Erythroblast (primary cell): Measurements from ENCODE around the gene GALNT10.

Source experiments
- DNase-seq, 2 experiments: peaks; one replicate each; lab custom pipeline; 2025; lab: John Stamatoyannopoulos, UW
- GATA1 ChIP-seq: IDR thresholded peaks from 2 replicates; pipeline ENCODE4 v1.6.1; 2011; ENCODE audit warnings: low read depth, mild to moderate bottlenecking, control low read depth, low read length, moderate library complexity
- POLR2A ChIP-seq: IDR thresholded peaks from 2 replicates; pipeline ENCODE4 v1.6.1; 2011; ENCODE audit warnings: mild to moderate bottlenecking, low read length

The GALNT10 gene

DNA sequence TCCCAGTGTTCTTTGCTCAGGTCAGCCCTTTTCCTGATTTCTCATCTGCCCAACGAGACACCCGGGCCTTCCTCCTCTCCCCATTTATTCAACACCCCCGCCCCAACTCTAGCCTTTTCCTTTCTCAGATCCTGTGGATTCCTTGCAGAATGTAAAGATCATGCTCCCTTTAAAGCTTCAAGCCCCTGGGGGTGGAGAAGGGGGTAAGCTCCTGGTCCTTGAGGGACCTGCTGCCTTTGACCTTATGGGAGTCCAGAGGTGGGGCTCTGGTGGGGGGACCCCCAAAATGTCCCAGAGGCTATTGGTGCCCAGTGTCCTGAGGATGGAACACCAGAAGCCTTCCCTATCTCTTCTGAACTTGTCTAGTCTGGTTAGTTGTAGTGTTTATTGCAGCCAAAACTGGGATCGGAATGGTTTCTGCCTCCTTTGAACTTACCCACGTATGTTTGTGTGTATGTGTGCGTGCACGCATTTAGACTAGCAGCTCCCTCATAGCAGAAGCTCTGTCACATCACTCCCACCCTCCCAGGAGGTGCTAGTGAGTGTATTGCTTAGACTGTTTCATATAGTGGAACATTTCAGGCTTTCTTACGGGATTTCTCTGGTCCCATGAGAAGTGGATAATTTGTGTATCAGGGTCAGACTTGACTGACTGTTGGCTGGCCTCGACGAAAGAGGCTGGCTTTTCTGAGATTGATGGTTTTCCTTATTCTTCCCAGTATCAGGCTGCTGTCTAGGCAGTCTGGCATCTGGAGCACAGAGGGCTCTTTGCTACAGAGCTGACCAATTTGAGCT, 1.1 kb downstream of the GALNT10 start:
- no peak for TF ChIP-seq POLR2A
- TF ChIP-seq GATA1: no peak
- DNase-seq: peak; percentile 48 to 66

DNA sequence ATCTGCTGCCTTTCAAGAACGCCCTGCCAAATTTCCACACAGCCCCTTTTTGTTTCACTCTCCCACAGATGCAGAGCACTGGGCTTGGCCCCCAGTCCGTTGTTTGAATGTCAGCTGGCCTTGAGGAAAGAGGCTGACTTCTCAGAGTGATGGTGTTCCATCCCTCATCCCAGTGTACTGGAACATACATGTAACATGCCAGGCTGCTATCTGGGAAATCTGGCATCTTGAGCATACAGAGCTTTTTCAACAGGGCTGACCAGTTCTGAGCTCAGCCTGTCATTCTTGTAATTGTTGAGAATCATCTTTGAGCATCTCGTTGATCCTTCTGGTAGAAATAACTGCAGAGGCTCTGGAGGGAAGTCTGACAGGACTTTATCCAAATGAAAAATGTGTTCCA, 2.8 kb downstream of the GALNT10 start:
- TF ChIP-seq GATA1 (no peak), POLR2A (no peak)
- peak in 1 of 2 experiments; percentile 34 for DNase-seq

DNA sequence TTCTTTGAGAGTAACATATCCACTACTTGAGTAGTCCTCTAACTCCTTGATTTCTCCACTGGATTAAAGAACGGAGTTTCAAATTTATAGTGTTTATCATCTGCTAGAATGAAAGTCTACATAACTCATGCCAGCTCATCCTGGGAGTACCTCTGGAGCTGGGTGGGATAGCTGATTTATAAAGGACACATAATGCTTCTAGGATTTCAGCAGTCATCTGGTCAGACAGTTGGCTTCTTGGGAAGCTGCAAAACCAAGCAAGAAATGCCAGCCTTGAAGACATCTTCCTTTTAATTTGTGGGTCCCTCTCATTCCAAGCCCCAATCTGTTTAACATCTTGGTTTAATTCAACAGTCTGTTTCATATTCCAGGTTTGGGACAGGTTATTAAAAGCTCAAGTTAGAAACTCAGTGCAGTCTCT, 3.2 kb downstream of the GALNT10 start:
- TF ChIP-seq GATA1 (no peak), POLR2A (no peak)
- DNase-seq: no peak

DNA sequence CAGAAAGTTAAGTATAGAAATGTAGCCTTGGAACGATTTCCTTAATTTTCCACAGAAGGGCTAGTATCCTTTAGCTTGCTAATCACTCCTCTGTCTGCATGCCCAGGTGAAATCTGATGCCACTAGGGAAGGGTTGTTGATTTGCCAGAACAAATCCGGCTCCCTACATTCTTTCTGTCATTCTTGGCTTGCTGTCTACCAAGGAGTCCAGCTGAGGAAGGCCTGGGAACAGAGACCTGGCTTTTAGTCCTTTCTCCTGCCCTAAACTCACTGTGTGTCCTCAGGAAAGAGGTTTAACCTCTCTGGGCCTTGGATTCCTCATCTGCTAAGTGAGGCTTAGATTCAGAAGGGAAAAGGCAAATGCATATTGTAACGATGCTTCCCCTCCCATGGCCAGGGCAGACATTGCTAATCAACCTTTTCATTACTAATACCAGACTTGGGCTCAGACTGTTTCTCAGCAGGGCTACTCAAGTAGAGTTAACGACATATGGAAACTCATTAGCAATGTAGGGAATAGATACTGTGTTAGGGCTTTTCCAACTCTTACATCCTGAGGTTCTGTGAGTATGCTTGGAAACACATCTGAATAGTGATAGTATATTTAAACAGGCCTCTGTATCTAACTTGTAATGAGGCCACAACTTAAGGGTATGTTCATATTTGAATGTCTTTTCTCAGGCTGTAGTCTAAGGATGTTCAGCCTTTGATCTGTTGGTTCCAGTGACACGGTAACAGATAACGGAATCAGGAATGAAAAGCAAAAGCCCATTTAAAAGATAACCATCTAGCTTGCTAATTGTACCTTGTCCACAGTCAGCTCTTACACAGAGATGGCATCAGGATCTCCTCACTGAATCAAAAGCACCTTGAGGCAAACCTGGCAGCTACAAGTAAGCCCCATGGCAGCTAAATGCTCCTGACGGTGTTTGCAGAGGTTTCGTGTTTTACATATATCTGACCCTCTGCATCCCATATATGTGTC, 4.1 kb downstream of the GALNT10 start:
- TF ChIP-seq GATA1 (no peak), POLR2A (no peak)
- peak in 1 of 2 experiments; percentile 24 for DNase-seq

DNA sequence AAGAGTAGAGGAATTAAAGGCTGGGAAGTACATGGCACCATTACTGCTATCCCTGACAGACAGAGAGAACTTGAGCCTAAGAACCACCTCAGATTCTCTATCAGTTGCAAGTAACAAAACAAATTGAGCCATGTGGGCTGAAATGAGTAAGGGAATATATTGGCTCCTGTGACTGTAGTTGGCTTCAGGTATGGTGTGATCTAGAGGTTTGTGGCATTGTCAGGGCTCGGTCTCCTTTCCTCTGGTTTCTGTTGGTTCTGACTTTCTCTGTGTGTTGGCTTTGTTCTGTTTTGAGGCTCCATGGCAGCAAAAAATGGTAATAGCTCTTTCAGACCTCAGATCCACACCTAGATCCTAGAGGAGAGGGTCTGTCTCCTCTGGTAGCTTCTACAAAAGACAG, 5.7 kb downstream of the GALNT10 start:
- TF ChIP-seq POLR2A (no peak), GATA1 (no peak)
- peak; percentile 29 to 56 for DNase-seq

DNA sequence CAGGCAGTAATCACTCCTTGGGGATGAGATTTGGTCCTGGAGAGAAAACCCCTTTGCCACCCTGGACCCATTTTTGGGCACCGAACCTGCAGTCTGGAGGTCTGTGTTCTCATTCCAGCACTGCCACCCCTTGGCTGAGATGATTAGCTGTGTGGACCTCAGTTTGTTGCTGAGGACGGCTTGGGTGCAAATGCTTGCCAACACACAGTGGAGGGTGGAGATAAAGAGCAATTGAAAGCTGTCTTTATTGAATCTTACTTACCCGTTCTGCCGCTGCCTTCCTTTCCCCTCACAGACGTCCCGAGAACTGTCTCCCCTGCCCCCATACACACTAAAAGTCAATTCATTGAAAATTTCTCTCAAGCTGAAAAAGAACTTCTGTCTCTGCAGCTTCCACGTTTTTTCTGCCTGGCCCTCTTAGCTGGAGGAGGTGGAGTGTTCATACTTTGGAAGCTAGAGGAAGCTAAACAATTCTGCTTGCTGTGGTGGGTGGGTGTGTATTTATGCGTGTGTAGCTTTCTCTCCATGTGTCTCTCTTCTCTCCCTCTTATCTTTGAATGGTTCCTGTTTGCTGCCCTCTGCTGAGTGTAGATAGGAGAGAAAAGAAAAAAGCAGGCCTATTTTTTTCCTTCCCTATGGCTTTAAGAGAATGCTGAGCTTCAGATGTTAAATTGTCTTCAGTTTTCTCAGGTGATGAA, 6.6 kb downstream of the GALNT10 start:
- DNase-seq: peak; percentile 89 to 93
- TF ChIP-seq POLR2A (peak; percentile 54), GATA1 (peak; percentile 81)

DNA sequence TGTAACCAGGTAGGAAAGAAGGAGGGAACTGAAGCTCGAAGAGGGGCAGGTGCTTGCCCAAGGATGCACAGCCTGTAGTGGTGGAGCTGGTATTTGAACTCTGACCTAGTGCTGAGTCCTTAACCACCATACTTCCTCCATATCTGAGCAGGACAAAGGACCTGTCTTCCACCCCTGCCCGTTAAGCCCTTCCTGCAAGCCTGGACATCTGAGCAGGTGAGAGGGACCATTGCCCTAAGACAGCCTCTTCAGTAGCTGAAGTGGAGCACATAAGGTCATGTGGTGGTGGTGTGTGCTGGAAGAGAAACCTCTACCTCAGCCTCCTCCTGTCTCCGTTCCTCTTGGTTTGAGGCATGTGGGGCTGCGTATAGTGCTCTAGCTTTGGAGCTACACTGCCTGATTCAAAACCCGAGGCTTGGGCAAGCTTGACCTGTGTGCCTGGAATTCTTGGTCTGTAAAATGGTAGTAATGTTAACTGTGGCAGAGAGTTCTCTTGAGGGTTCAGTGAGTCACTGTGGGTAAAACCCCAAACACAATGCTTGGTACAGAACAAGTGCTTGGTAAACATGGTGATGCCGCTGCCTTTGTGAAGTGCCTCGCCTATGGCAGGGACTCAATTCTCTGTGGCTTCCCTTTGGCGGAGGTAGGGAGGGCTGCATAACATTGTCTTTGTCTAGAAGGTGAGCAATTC, 7.4 kb downstream of the GALNT10 start:
- TF ChIP-seq GATA1: no peak
- TF ChIP-seq POLR2A: no peak
- DNase-seq: peak in 1 of 2 experiments; percentile 47

DNA sequence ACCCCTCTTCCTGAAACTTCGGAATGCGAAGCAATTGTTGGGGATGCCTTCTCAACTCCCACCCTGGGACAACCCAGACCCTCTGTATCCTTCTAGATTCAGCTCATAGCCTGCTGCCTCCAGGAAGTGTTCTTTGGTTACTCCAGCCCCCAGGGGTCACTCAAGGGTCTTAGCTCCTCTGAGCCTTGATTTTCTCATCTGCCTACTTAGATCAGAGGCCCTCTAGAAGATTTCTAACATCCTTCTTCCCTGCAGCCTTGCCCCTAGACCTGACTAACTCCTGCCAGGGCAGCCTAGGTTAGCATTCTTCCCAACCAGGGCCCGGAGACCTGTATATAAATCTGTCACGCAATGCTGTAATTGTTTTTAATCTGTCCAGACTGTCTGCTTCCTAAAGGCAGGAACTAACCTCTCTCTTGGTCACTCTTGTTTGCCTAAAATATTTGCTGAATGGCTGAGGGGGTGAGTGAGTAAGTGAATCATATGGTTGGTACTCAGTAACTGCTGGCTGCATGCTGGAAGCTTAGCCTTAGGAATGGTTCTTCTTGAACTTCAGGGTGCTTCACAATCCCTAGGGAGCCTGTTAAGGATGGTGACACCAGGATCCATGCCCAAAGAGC, 8.2 kb downstream of the GALNT10 start:
- TF ChIP-seq POLR2A (no peak), GATA1 (no peak)
- peak in 1 of 2 experiments; percentile 53 for DNase-seq

DNA sequence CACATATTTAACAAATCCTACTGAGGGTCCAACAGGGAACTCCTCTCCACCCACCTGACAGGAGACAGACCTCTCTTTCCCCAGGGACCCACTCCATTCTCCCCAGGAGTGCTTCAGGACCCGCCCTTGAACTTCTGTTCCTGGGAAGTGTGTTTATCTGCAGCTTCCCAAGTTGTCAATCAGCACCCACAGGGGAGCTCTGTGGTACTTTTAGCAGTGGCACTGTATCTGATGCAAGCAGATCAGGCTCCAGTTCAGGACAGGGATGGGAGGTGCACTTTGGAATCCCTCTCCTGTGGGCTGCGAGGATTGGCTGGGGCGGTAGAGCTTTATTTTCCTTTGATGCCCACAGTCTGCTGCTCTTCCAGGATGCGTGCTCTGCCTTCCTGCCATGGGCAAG, 8.7 kb downstream of the GALNT10 start:
- no peak for TF ChIP-seq GATA1
- TF ChIP-seq POLR2A: no peak
- DNase-seq: peak; percentile 45 to 63

DNA sequence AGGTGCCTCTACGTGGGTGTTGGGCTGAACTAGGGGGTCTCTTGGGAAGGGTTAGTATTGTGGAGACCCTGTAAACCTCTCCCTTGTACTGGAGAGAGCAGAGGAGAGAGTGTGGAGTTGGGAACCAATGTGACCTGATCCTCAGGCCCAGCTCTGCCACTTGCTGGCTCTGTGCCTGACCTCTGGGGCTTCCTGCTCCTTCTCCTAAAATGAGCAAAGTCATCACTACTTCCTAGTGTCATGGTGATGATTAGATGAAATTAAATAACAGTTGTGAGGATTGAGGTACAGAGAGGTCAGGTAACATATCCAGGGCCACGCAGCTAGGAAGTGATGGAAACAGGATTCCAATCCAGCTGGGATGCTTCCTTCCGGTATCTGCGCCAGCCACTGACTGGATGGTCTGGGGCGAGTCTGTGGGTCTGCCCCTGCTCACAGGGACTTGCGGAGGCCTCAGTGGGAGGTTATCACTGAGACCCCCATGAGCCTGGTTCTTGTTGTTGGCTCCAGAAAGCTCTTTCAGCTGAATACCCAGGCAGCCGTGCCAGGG, 9.2 kb downstream of the GALNT10 start:
- peak; percentile 71 to 81 for DNase-seq
- no peak for TF ChIP-seq GATA1
- TF ChIP-seq POLR2A: no peak

DNA sequence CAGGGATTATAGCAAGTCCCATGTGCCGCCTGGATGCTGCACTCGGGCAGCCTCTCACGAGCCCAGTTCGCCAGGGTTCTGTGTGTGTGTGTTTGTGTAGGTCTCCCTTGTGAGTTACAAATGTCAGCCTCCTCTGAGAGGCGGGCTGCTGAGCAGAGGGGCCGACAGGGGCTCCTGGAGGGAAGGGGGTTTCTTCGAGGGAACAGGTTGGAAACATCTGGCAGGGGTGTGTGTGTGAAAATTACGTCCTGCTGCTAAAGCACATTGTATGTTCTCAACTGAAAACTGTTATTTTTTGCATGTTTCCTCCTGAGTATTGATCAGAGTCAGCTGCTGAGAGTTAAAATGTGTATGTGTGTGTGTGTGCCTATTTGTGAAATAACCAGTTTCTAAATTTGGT, 9.7 kb downstream of the GALNT10 start:
- peak in 1 of 2 experiments; percentile 43 for DNase-seq
- TF ChIP-seq POLR2A: no peak
- TF ChIP-seq GATA1: no peak
